ENCODE data around the gene MAS1L. TPM values are rescaled to one million over a fixed set of nuclear protein-coding genes. Genes with fewer than 3 reads are reported as not detected.

Gene MAS1L
- total RNA-seq, 1 experiment from 2014 or later, result not detected

DNA sequence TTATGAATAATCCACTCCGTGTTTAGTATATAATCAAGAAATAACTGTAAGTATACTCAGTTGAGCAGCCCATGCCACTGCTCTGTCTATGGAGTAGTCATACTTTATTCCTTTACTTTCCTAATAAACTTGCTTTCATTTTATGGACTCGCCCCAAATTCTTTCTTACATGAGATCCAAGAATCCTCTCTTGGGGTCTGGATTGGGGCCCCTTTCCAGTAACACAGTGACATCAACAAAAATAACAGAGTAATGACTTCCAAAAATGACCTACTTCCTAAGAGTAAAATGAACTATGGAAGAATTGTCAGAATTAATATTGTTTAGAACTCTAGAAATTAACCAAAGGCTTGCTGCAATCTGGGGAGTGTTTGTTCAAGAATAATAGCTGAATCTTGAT is 22.0 kb downstream of the MAS1L start:
- Histone ChIP-seq H2BK12ac (ENCODE audit: insufficient read length, low read depth, low read length) (no peak overlapping the region), H3K9ac (ENCODE audit: extremely low read depth, insufficient read length, low read length) (no peak overlapping the region), H3K23ac (ENCODE audit: insufficient read length, low read depth, low read length) (no peak overlapping the region), H3K4me1 (ENCODE audit: insufficient read depth, low read length) (0 out of 2 replicates have a peak, but pooled peaks cover 4% of the 10 kb centered on the region), H3T11ph (ENCODE audit: low read length) (no peak overlapping the region), H2BK5ac (ENCODE audit: insufficient read length, low read length) (no peak overlapping the region), H3K79me1 (ENCODE audit: insufficient read depth, low read depth, low read length, poor library complexity, severe bottlenecking) (no peaks in the 10 kb centered on the region), H2BK15ac (ENCODE audit: low read depth, low read length) (no peak overlapping the region), H3K4ac (ENCODE audit: low read depth, low read length) (no peak overlapping the region), H2BK120ac (ENCODE audit: low read depth, low read length, poor library complexity, severe bottlenecking) (no peak overlapping the region), H4K5ac (ENCODE audit: insufficient read length, low read depth, low read length) (no peak overlapping the region), H4K8ac (replicated peaks; ENCODE audit: insufficient read length, low read depth, low read length) (no peak overlapping the region), H3K27me3 (ENCODE audit: insufficient read depth, low read length) (no peaks in the 10 kb centered on the region), H3K9me3 (ENCODE audit: control insufficient read depth, low read depth, low read length) (no peaks in the 10 kb centered on the region), H2AK5ac (ENCODE audit: insufficient read length, low read length) (no peak overlapping the region), H4K20me1 (ENCODE audit: control insufficient read depth, insufficient read depth, insufficient read length) (no peaks in the 10 kb centered on the region), H3K79me2 (ENCODE audit: insufficient read depth, low read length) (no peaks in the 10 kb centered on the region), H3K4me2 (ENCODE audit: insufficient read depth, insufficient read length, low read length) (no peak overlapping the region), H2BK20ac (ENCODE audit: low read depth, low read length, poor library complexity, severe bottlenecking) (no peak overlapping the region), H4K91ac (ENCODE audit: insufficient read length, low read depth, low read length) (no peak overlapping the region), H2AFZ (ENCODE audit: low read length) (no peak overlapping the region), H3K23me2 (ENCODE audit: insufficient read length, low read depth, low read length, poor library complexity, severe bottlenecking) (no peaks in the 10 kb centered on the region), H3K56ac (ENCODE audit: insufficient read length, low read depth, low read length) (no peak overlapping the region), H3K18ac (ENCODE audit: insufficient read length, low read depth, low read length) (no peak overlapping the region), H3K14ac (ENCODE audit: insufficient read depth, low read length) (no peak overlapping the region), H3K27ac (ENCODE audit: insufficient read length, low read depth, low read length) (no peak overlapping the region)
- no peak for DNase-seq
- TF ChIP-seq, protein P1, sequence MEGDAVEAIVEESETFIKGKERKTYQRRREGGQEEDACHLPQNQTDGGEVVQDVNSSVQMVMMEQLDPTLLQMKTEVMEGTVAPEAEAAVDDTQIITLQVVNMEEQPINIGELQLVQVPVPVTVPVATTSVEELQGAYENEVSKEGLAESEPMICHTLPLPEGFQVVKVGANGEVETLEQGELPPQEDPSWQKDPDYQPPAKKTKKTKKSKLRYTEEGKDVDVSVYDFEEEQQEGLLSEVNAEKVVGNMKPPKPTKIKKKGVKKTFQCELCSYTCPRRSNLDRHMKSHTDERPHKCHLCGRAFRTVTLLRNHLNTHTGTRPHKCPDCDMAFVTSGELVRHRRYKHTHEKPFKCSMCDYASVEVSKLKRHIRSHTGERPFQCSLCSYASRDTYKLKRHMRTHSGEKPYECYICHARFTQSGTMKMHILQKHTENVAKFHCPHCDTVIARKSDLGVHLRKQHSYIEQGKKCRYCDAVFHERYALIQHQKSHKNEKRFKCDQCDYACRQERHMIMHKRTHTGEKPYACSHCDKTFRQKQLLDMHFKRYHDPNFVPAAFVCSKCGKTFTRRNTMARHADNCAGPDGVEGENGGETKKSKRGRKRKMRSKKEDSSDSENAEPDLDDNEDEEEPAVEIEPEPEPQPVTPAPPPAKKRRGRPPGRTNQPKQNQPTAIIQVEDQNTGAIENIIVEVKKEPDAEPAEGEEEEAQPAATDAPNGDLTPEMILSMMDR (conservative IDR thresholded peaks at IDR 0.05), result no peak
- Mint-ChIP-seq H3K4me3 (no peak overlapping the region), H3K27me3 (ENCODE audit: low read depth) (no peaks in the 10 kb centered on the region; the same call in 1 of the 2 replicates), H3K36me3 (ENCODE audit: insufficient read depth in 1 of 3, low read depth in 3 of 3) (no peaks in the 10 kb centered on the region), H3K4me1 (peaks cover 3% of the 10 kb centered on the region in 2 experiments; a peak in 3 of 4 replicates), H3K9me3 (peaks cover 0 to 2% of the 10 kb centered on the region in 2 experiments; a peak in 3 of 5 replicates), H3K27ac (no peak overlapping the region)
- WGBS (ENCODE audit: extremely low coverage, insufficient read length, low lambda C conversion rate), result no CpG with 5 or more reads among the region's 2 CpGs
